HG03469 (cell line): ENCODE data around the gene SH3PXD2A.
A peak's percentile ranks its signal among the peaks of the same experiment; 100 is the strongest.
"Not testable (repeated sequence)": the region's sequence is repeated elsewhere in the genome, so short reads cannot be mapped to it uniquely, and the experiment has no call there.

Experiments
- ATAC-seq: cut with Tn5 transposase; IDR thresholded peaks from one replicate; pipeline ENCODE4 v1.9.1; 2021; ENCODE audit warnings: mild to moderate bottlenecking, moderate library complexity, moderate number of reproducible peaks; ENCODE audit not compliant: unreplicated experiment

The SH3PXD2A gene

DNA sequence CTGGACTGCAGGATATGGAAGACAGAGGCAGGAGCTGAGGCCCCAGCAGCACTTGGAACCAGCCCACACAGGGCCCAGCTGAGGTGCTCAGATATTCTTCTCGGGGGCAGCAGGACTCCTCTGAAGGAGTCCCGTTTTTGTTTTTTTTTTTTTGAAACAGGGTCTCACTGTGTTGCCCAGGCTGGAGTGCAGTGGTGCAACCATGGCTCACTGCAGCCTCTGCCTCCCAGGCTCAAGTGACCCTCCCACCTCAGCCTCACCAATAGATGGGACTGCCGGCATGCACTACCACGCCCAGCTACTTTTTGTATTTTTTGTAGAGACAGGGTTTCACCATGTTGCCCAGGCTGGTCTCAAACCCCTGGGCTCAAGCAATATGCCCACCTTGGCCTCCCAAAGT, 124.3 kb downstream of the SH3PXD2A start:
- ATAC-seq: not testable (repeated sequence)

DNA sequence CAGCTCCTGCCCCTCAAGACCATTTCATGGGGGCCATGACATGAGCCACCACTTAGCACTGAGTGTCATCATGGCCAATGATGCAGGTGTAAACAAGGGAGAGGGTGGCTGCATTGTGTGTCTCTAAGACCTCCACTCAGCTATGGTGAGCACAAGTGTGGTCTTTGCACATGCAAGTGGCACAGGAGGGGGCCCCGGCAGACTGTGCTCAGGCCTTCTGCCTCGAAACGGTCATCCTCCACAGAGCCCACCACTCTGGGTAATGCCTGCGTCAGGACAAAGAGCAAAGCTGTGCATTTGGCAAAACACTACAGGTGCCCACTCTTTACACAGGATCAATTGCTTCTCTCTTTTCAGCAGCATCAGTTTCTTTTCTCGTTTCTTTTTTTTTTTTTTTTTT, 125.5 kb downstream of the SH3PXD2A start:
- ATAC-seq: no peak

DNA sequence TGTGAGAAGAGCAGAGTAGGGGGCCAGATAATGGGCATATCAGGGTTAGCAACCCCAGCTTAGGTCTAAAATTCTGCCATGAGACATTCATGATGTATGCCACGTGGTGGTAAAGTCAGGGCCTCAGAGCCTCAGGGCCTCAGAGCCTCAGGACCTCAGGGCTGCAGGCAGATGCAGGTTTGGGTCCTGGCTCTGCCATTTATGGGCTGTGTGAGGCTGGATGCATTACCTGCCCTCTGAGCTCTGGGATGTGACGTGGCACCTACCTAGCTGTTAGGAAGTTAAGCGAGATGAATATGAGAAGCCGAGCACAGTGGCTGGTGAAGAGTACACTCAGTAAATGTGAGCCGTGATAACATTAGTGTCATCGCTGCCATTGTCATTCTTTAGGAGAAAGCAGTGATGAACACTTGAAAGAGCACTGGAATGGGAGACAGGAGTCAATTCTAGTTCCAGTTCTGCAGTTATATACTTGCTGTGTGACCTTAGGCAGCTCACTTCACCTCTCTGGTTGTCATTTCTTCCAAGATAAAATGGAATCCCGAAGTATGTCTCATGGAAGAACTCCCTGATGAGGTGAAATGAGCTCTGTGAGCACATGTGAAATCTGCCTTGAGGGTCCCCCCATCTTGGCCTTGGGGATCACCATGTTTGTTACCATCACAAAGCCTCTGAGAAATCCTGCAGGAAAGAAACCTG, 127.2 kb downstream of the SH3PXD2A start:
- no peak for ATAC-seq

DNA sequence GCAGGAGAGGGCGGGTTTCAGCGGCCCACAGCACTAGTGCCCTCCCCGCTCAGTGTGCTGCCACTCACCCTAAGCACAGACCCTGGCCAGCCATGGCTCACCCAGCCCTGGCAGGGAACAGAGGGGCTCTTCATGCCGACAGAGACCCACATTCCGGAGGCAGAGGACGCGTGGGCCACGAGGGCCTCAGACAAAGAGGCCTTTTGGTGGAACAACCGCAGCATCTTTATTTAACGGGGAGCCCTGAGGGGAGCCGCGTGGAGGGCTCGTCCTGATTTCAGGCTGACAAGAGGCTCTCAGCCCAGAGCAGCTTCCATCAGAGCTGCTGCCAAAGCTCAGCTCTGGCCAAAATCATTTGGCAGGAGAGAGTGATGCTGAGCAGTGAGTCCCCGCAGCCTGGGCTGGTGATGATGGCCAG, 127.8 kb downstream of the SH3PXD2A start:
- ATAC-seq: no peak

DNA sequence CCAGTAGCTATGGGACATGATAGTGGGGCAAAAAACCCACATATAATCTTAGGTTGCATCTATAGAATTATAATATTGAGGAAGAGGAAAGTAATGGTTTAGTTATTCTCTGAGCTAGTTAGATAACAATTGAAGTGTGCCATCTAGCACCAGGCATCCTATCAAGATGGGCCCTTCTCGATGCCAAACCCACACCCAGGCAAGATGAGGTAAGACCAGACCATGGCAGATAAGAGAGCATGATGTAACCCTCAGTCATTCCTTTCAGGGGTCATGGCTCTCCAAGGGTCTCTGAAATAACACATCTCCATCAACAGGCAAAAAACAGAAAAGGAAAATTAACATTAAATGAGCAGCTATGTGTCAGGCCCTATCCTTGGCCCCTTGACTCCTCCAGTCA, 128.7 kb downstream of the SH3PXD2A start:
- no peak for ATAC-seq

DNA sequence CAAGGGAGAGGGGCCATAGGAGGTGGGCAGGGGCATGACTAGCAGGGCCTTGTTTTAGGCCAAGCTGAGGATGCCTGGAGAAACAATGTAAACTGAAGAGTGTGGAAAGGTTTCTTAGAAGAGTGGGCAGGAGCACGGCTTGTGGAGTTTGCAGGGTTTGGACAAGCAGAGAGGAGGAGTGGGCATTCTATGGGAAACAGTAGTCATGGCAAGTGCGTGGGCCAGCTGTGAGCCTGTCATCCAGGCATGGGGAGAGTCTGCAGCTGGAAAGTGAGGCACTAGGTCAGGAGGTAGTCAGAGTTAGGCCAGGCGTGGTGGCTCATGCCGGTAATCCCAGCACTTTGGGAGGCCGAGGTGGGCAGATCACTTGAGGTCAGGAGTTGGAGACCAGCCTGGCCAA, 130.1 kb downstream of the SH3PXD2A start:
- ATAC-seq: no peak

DNA sequence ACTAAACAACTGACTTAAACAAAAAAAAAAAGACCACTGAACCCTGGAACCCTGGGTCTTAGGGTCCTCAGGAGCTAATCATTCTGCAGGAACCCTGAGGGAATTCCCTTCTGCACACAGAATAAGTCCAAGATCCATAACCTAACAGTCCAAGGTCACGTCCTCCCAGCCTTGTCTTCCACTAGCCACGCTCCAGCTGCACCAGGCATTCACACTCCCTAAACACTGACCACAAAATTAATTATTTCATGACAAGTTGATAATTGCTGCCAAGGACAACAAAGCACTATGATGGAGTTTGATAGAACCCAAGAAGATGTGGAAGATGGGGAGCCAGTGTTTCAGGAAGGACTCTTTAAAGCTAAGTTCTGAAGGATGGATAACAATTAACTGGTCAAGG, 130.6 kb downstream of the SH3PXD2A start:
- ATAC-seq: no peak

DNA sequence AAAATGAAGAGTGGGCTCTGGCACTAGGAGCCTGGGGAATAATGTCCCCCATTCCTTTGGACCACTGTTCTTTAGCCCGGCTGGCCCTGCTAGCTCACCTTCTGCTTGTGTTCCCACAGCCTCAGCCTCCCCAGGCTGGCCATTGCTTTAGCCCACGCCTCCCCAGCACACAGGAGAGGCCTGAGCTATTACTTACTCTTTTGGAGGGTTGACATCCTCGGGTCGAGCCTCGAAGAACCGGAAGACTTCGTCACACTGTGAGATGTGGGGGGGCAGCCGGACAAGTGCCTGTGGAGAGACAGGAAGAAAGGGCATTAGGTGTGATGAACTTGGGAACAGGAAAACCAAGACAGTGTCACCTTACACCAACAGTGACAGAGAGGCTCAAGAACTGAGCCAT, 131.3 kb downstream of the SH3PXD2A start:
- ATAC-seq: no peak

DNA sequence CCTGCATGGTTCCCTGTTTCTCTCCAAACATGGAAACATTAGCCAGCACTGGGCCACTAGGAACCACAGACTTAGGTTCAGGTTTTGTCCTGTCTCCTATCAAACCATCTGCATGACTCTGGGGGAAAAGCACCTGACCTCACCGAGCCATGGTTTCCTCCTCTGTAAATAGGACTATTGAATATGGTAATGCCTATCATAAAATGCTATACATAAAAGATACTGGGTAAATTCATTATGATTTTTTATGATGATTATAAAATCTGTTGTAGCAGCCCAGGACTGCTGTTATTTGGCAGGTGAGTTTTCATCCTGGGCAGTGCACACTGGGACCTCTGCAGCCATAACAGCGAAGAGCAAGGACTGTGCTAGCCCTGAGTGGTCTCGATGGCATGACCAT, 131.8 kb downstream of the SH3PXD2A start:
- ATAC-seq: no peak

DNA sequence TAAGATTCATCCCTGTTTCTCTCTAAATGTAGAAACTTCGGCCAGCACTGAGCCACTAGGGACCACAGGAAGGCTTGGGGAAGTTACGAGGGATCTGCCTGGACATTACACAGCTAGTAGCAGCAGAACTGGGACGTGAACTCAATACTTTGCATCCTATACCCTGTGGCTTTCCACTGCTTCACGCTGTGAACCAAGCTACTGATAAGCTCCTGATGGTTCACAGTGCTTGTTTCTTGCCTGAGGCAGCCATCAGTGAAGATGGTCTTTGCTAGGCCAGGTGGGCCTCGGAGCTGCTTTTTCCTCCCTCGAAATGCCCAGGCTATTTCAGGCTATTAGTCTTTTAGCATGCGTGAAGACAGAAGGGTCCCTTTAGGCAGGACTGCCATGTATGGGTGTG, 132.7 kb downstream of the SH3PXD2A start:
- ATAC-seq: no peak

DNA sequence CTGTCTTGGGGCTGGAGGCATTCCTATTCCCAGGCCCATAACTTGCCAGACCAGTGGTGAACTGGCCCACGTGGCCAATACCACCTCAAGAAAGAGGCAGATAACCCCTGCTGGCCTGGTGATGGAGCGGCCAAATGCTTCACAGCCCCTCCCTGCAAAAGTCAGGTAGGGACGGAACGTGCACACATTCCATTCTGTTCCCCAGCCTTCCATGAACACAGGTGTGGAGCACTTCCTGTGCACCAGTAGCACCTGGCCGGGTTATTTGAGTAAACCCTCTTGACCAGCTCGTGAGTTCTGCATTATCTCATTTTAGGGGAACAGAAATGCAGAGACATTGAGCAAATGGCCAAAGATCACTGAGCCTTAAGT, 134.4 kb downstream of the SH3PXD2A start:
- no peak for ATAC-seq

DNA sequence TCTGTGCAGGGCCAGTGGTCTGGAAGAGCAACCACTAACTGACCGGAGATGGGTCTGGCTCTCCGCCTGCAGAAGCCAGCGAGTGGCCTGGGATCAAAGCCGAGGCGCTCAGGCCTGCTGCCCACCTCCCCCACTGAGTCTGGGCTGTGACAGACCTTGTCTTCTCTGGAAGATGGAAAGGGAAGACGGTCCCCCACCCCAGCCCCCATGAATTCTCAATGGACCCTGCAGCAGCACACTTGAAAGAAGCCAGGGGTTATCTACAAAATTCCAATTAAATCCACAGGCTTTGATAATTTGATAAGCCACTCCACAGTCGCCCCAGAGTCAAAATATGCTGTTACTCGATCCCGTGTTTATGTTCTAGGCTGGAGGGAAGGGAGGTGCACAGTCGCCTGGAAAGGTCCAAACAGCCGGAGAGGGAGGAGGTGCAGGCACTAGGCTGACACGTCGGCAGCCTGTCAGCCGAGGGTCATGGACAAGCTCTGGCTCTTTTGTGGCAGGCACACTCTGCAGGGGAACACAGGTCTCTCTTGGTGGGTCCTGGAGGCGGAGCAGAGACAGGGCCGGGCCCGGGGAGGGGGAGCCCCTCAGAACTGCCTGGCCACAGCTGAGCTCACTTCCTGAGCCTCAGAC, 134.9 kb downstream of the SH3PXD2A start:
- ATAC-seq: no peak

DNA sequence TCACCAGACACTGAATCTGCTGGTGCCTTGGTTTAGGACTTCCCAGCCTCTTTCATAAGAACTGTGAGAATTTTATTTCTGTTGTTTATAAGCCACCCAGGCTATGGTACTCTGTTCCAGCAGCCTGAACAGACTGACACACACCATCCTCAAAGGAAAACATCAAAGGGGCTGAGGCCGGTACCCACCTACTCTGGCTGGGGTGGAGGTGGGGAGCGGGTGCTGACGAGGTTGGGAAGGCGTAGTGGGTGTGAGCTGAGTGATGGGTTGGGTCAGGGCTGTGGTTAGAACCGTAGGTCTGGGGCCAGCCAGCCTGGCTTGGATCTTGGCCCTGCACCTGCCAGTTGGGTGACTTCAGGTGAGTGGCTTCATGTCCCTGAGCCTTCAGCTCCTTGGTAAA, 136.3 kb downstream of the SH3PXD2A start:
- ATAC-seq: no peak

DNA sequence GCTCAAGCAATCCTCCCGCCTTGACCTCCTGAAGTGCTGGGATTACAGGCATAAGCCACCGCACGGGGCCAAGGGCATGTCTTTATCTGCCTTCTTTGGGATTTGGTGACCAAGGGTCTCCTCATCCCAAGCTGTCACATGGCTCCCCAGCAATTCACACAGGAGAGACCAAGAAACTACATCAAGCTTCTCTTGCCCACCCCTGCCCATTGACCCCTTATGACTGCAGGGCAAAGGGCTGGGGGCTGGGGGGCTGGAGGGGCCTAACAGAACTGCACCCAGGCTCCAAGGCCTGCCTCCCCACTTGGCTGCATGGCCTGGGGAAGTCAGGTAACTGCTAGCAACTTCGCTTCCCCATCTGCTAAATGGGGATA, 137.1 kb downstream of the SH3PXD2A start:
- ATAC-seq: no peak

DNA sequence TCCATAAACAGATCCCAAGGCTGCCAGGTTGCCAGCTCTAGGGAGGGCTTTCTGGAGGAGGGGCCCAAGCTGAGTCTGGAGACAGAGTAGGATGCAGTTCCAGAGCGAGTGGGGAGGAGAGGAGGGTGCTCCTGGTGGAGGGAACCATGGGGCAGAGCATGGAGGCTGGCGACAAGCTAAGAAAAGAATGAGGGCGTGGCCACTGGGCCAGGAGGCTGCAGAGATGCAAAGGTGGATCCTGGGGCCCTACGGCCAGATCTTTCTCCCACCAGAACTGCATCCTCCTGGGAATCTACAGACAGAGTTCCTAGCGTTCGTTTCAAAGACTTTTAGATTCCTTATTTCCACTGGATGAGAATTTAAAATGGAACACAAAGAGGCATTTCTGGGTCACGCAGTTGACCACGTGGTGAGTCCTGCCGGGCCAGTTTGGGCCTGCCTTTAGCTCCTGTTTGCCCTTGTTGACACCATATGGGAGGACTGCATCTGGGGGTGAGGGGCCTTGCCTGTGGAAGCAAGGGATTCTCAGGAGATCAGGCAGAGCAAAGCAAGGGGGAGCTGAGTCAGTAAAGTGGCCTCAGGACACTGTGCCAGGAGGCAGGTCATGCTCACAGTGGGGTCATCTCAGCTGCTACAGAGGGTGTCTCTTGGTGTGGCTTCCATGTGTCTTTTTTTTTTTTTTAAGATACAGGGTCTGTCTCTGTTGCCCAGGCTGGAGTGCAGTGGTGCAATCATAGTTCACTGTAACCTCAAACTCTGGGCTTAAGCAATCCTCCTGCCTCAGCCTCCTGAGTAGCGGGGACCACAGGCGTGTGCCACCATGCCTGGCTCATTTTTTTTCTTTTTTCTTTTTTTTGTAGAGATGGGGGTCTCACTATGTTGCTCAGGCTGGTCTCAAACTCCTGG, 137.8 kb downstream of the SH3PXD2A start:
- ATAC-seq: no peak

DNA sequence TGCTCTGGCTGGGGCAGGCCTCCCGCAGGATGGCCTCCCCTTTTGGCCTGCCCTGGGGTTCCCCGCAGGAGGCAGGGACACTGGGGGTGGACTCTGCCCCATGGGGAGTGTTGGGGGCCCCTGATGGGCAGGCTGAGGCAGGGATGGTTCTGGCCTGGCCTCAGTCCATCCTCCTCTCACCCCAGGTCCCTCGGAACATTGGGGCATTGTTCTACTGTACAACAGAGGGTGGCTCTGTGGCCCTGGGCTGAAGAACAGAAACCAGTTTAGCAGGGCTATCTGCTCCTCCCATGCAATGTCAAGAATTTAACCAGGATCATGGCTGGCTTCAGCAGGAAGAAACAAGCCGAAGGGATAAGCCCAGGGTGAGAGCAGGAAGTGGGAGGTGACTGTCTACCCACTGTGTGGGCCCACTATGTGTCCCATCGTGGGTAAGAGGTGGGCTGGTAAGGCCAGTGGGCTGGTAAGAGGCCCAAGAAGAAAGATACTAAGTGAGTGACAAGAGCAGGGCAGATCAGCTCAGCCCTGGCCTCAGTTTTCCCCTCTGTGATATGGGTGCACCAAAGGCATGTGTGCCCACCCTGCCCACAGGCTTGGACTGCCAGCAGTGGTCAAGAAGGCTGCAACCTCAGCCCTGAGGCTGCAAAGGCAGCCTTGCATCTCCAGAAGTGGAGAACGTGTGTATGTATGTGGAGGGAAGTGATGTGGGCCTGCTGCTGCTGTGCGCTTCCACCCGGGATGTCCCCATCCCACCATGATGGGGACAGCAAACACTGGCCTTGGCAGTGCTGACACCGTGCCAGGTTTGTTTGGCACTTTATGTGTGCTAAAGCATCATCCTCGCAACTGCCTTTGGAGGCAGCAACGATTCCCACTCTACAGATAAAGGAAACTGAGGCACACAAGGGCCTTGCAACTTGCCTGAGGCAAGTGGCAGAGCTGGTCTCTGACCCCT, 138.9 kb downstream of the SH3PXD2A start:
- no peak for ATAC-seq

DNA sequence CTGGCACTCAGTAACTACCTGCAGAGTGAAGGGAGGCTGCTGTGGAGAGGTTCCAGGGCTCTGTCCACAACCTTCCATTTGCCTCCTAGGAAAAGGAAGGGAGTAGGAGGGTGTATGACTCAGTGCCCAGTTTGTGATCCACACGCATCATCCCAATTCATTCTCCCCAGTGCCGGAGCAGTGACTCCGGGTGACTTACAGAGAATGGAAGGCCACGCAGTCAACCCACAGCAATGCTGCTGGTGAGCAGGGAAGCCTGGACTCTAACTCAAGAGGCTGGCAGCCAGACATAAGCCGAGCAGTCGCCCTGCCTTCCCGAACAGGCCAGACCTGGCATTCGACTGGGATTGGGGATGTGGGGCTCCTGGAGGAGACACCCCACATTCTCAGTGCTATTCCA, 139.9 kb downstream of the SH3PXD2A start:
- ATAC-seq: no peak

DNA sequence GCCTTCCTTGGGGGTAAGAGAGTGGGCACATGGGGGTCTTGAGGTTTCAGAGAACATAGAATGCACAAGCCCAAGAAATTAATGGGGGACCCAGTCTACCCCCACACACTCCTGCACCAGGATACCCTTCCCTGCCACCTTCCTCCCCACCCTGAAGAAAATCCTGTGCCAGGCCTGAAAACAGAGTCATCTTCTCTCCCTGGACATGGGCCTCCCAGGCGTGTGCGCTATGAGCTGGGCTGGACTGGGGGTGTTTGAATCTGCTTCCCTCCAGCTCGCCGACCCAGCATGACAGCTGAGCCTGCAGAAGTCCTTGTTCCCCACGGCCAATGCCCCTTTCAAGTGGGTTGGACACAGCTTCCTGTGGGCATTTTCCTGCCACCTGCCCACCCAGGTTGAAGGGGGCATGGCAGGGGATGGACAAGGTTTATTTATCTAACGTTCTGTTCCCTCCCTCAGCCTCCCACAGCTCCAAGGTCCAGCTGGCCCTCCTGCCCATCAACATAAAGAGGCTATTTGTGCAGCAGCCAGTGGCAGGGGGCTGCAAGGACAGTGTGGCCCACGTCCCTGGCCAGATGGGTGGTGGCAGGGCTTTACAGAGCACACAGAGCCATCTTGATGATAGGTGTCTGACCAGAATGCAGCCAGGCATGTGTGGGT, 141.0 kb downstream of the SH3PXD2A start:
- ATAC-seq: no peak

DNA sequence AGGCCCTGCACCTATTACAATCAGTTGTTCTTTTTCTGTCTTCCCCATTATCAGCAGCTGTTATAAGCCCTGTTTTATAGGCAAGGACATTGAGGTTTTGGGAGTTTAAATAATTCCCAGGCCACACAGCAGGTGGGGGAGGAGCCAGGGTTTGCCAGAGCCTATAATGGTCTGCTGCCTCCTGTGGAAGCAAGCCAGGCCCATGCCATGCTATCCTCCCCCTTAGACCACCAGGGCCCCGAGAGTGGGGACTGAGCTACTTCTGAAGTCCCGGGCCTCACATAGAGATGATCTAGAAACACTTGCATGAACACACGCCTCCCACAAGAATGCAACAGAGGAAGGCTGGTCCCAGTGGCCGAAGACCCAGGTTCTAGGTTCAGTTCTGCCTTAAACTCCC, 141.7 kb downstream of the SH3PXD2A start:
- no peak for ATAC-seq

DNA sequence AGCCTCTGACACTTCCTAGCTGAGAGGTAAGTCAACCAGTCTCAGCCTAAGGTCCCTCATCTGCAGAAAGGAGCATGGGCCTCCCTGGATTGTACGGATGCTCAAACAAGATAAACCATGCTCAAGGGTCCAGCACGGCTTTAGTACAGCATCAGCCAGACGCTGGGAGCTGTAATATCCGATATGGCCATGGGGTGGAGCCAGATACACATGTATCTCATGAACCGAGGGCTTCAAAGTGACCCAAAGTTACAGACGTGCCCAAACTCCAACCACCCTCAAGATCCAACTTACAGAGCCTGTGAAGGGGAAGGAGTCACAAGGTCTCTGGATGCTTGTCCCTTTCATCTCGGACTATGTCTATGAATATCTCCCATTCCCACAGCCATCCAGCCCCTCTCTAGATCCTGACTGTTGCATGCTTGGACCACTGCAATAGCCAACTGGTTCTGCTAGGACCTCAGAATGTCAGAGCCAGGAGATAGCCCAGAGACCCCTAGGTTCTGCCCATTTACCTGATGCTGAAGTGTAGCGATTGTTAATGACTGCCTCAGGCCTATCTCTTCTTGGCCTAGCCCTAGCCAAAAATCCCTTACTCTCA, 142.4 kb downstream of the SH3PXD2A start:
- ATAC-seq: peak; percentile 62
